Measurements from ENCODE around the gene THADA.

The THADA gene

GRCh38 chr2:43325107-43325811, 270.6 kb downstream of the THADA start:
- no peak for TF ChIP-seq CTCF (IDR thresholded peaks at IDR 0.05; ENCODE audit: insufficient read depth, low read depth, low read length, missing control alignments)
- no peak overlapping the region for H3K4me3 ChIP-seq (ENCODE audit: low read depth, low read length)
- DNase-seq (ENCODE audit: low read depth) = no peak

- no peak for DNase-seq (ENCODE audit: low read depth)
- no peak for TF ChIP-seq CTCF (IDR thresholded peaks at IDR 0.05; ENCODE audit: insufficient read depth, low read depth, low read length, missing control alignments)
- H3K4me3 ChIP-seq (ENCODE audit: low read depth, low read length) = no peak overlapping the region
Measured at GRCh38 chr2:43324259-43325106, 271.4 kb downstream of the THADA start.

GRCh38 chr2:43323857-43324256, 272.0 kb downstream of the THADA start:
- DNase-seq (ENCODE audit: low read depth) = no peak
- no peak for TF ChIP-seq CTCF (IDR thresholded peaks at IDR 0.05; ENCODE audit: insufficient read depth, low read depth, low read length, missing control alignments)
- H3K4me3 ChIP-seq (ENCODE audit: low read depth, low read length) = no peak overlapping the region

- TF ChIP-seq CTCF (IDR thresholded peaks at IDR 0.05; ENCODE audit: insufficient read depth, low read depth, low read length, missing control alignments) = no peak
- DNase-seq (ENCODE audit: low read depth) = no peak
- H3K4me3 ChIP-seq (ENCODE audit: low read depth, low read length) = no peak overlapping the region
Measured at GRCh38 chr2:43321446-43321845, 274.4 kb downstream of the THADA start.

GRCh38 chr2:43319541-43319940, 276.3 kb downstream of the THADA start:
- DNase-seq (ENCODE audit: low read depth) = no peak
- no peak for TF ChIP-seq CTCF (IDR thresholded peaks at IDR 0.05; ENCODE audit: insufficient read depth, low read depth, low read length, missing control alignments)
- no peak overlapping the region for H3K4me3 ChIP-seq (ENCODE audit: low read depth, low read length)

GRCh38 chr2:43318791-43319190, 277.0 kb downstream of the THADA start:
- TF ChIP-seq CTCF (IDR thresholded peaks at IDR 0.05; ENCODE audit: insufficient read depth, low read depth, low read length, missing control alignments) = no peak
- no peak for DNase-seq (ENCODE audit: low read depth)
- H3K4me3 ChIP-seq (ENCODE audit: low read depth, low read length) = no peak overlapping the region

Data from GM12865 (cell line).